Activated CD4-positive, alpha-beta T cell treated with anti-CD3 and anti-CD28 coated beads for 1 hour (primary cell): ENCODE data around the gene RBM4.
A peak's percentile ranks its signal among the peaks of the same experiment; 100 is the strongest.

ENCODE experiments used
- DNase-seq: peaks from one replicate; pipeline ENCODE4 v3.0.0-alpha.2; 2020

The RBM4 gene

GRCh38 chr11:66659763-66660162, 21.3 kb downstream of the RBM4 start:
- no peak for DNase-seq

DNA sequence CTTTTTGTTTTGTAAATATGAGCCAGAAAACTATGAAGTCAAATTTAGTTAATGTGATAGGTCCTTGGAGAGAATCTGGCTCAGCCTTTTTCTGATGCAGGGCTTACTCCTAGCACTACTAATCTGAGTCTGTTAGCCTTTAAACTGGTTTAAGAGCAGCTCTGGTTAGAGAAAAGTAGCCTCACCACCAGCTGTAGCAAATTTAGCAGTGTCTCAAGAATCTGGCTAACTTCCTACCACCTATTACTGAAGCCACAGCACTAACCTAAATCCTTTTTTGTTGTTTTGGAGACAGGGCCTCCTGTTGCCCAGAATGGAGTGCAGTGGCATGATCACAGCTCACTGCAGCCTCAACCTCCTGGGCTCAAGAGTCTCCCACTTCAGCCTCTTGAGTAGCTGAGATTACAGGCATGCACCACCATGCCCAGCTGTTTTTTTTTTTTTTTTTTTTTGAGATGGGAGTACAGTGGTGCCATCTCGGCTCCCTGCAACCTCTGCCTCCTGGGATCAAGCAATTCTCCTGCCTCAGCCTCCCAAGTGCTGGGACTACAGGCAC, 25.3 kb downstream of the RBM4 start:
- DNase-seq: no peak

- DNase-seq: no peak
These were observed 26.9 kb downstream of the RBM4 start for GRCh38 chr11:66665369-66665768.

DNA sequence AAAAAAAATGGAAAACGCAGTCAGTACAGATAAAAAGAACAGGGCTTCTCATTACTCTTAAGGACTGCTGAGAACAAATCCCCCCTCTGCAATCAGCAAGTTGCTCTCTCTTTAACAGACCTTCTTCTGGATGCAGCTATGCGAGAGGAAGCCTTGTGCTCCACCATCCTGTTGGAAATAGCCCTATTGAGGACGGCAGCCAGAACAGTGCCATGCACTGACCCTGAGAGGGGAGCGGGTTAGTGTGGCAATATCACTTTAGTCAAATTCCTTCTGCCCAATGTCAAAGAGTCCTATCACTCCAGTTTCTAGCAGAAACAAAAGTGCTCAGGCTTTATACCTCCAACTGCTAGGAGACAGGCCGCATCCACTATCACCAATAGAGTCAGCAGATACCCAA, 32.3 kb downstream of the RBM4 start:
- DNase-seq: no peak

DNA sequence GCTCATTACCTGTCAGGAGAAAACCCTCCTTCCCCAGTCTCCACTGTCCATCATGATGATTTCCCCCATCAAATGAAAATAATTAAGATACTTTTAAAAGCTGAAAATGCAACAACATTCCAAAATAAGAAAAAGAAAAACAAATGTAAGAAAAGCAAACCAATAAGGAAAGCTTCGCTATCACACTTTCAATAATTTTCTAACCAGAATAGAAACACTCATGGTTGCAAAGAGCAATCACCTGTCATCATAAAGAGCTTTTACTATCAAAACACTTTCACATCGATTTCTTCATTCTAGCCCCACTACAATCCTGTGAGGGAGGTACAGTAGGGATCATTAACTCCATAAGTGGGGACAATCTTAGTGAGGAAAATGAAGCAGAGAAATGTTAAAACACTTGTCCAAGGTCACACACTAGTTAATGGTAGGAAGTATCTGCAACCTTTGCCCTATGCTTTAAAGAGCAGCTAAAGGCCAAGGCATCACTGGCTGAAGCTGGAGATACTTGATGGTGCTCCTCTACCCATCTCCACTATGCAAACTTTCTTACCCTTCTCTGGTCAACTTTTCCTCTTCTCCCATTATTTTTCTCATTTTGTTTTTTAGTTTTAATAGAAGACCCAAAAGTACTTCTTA, 36.6 kb downstream of the RBM4 start:
- DNase-seq: no peak

- DNase-seq: no peak
These were observed 37.9 kb downstream of the RBM4 start for GRCh38 chr11:66676282-66676919.

DNA sequence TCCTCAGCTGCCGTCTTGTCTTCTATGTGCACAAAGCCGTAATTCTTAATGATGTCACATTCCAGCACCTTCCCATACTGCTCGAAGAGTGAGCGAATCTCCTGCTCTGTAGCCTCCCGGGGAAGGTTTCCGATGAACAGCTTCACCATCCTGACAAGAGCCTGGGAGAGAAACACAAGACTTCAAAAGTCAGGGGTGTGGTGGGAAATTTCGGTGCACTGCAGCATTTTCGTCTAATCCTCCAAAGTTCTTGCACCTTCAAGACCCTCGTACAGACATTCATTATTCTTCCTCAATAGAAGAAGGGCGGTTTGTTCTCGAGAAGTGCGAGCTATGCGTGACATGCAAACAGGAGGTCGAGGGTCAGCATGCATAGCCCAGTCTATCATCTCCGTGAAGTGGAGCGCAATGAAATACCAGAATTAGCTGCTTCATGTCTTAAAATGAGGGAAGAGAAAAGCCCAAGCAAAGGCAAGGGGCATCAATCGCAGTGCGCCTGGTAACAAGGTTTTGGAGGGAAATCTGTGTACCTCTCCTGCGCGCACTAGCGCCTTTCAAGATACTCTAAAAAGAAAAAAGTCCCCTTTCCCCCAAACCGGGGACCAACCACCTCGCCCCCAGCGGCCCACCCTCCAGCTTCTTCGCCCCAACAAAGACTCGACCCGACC, 38.6 kb downstream of the RBM4 start:
- DNase-seq: no peak

DNA sequence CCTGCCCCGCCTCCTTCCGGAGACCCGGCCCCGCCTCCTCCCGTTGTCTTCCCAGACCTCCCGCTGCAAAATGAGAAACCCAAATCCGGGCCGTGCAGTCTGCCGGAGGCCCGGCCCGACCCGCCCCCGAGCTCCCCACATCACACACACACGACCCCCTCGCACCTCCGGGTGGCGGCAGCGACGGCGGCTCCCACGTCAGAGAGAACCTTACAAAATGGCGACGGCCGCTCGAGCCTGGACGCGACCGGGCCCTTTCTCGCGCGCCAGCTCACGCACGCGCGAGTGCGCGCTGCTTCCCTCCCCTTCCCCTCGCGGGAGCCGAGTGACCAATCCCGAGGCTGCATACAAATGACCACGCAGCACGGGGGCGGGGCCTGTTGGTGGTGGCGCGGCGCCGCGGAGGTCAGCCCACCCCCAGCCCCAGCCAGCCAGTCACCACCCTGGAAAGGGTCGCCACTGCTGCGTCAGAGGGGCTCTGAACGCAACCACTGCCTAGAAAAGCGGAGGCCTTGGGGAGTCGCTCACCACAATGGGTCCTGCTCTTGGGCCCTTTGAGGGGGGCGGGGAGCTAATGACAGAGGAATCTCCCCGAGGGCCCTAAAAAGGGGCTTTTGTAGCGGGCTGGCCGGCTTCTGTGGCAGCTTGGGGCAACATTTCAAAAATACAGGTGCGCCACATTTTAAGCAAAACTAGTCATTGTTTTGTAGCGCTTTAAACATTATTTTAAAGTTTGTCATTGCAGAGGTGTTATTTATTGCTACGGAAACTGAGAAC, 39.3 kb downstream of the RBM4 start, which contains the start of gene RBM4B:
TSS of gene RBM4B (minus strand) at position 289 of the 777 bp plus-strand sequence. CDS start 808 bp downstream, outside the sequence.
- DNase-seq: peak; percentile 90

- DNase-seq: no peak
These were observed 42.6 kb downstream of the RBM4 start for GRCh38 chr11:66680966-66681645.

GRCh38 chr11:66683877-66684276, 45.4 kb downstream of the RBM4 start:
- DNase-seq: no peak

GRCh38 chr11:66684635-66685034, 46.1 kb downstream of the RBM4 start:
- no peak for DNase-seq

DNA sequence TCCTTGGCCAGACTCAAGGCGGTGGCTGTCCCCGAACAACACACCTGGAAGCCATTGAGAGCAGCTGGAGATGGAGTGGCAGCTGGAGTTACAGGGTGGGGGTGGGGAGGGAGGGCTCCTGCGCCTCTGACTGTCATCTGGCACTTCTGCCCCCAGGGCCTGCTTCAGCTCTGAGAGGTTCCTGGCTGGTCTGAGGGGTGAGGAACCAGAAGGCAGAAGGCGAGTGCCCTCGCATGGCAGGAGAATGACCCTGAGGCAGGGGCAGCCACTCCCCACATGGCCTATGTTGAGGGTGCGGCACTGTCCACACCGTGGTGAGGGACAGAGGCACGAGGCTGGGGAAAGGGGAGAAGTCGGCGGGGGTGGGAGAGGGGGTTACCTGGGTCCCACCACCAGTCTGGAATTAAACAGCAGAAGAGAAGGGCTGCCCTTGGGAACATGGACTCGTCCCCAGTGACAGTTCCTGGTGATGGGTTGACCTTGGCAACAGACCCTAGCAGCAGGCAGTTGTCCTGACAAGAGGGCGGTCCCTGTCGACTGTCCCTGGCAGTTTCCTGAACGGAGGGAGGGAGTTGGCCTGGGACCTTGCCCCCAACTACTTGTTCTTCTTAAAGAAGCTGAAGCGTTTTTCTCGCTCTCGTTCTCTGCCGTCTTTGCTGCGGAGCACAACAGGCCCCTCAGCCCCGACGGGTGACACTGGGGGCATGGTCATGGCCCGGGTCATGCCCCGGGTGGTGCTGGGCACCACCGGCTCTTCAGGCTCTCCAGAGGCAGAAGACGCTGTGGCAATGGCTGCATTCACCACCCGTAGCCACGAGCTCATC, 47.0 kb downstream of the RBM4 start:
- no peak for DNase-seq

GRCh38 chr11:66686100-66686785, 47.7 kb downstream of the RBM4 start:
- no peak for DNase-seq

DNA sequence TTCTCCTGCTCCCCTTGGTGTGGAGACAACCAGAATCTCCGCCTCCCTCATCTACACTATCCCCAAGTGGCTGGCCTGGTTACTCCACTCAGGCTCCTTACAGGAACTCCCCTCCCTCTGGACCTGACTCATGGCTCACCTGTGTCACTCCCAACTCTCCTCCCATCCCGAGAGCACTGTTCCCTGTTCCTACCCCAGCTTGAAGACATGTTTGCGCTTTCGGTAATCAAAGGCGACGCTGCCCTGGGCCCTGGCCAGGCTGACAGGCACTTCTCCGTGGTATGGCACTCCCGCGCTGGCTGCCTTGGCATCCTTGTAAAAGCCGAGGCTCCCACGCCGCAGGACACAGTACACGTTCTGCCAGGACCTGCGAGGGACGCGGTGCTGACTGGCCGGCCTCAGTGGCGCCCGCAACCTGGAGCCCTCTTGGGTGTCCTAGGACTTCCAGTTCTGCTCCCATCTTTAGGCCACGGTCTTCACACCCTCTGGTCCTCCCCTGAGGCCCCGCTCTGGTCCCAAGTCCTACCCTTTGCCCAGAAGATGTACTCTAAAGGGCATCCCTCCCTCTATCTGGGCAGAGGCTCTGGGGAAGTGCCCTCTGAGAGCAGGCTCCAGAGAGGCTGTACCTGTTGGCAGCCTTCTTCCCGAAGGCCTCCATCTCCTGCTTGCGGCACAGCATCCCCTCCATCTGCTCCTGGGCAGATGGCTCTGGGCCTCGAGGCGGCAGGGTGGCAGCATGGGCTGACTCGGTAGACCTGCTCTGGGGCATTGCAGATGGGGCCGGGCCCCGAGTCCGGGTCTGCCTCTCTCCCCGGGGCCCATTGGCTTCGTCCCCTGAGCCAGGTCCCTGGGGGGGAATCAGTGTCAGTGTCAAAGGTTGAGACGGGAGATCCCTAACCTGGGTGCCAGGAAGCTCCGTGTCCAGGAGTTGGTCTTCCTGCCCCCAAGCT, 48.6 kb downstream of the RBM4 start:
- DNase-seq: no peak

DNA sequence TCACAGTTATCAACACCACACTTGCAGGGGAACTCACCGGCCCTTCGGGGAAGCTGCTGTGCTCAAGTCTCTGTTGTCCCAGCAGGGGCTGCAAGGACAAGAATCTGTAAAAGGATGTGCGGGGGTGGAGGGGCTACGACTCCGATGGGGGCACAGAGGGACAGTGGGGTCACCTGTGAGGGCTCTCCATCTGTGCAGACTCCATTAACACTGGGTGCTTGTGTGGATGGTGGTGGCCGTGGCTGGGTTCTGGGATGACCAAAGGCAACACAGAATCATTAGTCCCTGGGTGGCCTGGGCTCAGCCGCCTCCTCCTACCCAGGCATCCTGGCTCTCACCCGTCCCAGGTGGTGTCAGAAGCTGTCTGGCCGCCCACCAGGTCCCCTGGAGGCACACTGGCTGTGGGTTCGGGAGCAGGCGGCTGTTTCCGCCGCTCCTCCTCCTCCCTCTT, 49.4 kb downstream of the RBM4 start:
- no peak for DNase-seq

DNA sequence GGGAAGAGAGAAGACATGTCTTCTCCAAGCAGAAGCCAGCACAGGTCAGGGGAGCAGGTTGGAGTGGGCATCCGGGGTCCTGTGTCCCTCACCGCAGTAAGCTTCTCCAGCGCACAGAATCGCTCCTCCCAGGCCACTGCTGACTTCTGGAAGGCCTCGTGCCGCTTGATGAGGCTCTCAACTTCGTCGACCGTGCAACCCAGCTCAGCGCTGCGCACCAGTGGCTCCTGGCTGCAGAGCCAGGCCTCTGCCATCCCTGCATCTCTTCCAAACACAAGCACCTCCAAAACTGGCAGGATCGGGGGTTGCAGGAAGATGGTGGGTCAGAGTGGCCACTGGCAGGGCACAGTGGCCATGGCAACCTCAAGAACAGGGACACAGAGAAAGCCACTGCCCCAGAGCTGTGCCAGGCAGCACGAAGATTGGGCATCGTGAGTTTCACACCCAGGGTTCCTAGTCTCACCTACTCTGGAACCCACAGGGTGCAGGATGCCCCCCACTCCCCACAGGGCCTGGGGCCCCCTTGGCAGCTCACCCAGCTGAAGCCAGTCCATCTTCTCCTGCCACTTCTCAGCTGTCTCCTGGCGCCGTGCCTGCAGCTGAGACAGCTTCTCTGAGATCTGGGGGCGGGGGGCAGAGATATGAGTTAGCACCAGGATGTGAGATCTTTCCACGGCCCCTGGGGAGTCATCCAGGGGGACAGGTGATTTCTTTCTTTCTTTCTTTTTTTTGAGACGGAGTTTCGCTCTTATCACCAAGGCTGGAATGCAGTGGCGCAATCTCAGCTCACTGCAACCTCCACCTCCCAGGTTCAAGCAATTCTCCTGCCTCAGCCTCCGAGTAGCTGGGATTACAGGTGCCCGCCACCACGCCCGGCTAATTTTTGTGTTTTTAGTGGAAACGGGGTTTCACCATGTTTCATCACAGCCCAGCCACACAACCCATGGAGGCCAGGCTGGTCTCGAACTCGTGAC, 50.3 kb downstream of the RBM4 start:
- DNase-seq: no peak

DNA sequence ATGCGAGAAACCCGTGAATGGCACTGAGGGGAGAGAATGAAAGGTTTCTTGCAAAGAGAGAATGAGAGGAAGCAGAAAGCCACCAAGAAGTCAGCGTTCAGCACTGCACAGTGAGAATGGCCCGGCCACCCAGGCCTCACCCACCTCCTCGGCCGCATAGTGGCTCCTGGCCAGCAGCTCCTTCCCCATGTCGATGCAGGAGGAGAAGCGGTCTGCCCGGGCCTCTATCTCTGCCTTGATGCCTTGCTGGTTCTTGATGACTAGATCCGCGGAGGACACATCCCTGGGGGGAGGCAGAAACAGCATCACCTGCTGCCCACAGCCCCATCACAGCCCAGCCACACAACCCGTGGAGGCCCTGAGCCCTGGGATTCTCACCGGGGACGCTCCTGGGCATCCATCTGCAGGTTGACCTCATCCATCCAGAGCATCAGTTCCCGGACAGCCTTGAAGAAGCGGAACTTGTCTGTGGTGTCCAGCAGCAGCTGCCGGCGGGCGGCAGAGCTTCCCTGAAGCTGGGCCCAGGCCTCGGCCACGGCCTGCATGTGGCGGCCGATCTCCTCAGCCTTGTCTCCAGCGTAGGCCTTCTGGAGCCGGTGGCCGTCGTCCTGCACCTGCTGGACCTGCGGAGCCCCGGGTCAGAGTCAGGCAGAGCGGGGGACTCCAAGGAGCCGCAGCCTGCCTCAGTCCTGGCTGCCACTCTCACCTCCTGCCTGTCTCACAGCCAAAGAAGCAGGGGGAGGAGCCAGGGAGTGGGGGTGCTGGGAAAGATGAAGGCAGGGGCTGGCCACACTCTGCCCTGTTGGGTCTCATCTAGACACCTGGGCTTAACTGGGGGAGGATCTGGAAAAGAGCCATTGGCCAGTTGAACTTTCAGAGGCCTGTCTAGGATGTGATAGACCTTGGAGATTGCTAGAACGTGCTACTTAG, 51.4 kb downstream of the RBM4 start:
- DNase-seq: no peak
